HepG2 (cell line): ENCODE measurements around the gene LSMEM2. TPM values are rescaled to one million over a fixed set of nuclear protein-coding genes. Genes with fewer than 3 reads are reported as not detected.

Experiments used
- ATAC-seq: fragments of 200-7000 bp; cut with Tn5 transposase; 3 replicates; pipeline ENCODE4 v1.9.1; 2020; ENCODE audit warnings: mild to moderate bottlenecking, moderate library complexity
- BruUV-seq: library from RNA; stranded (reverse); fragments of 400-500 nt; replicated peaks from 2 replicates; lab custom pipeline; 2021; lab: Mats Ljungman, UMichigan
- CTCF ChIA-PET: fragments of 300-600 bp; formaldehyde crosslinking; extraction: SDS; loops from one replicate; lab custom pipeline; 2021; ENCODE audit warnings: low total read pairs, inconsistent platforms, low intra/inter-chr PET ratio; lab: Yijun Ruan, JAX
- POLR2A ChIA-PET: fragments of 350-600 bp; sonication (Branson Sonifier 250); formaldehyde crosslinking; loops from one replicate; lab custom pipeline; 2020; ENCODE audit warnings: antibody characterized with exemption, inconsistent platforms; lab: Yijun Ruan, JAX
- DNase-seq: peaks from one replicate; pipeline ENCODE4 v3.0.0-alpha.2; 2015; ENCODE audit warnings: low spot score
- FAIRE-seq: peaks from 3 replicates; lab custom pipeline; 2011; peaks lifted over from hg19 to GRCh38; lab: Jason Lieb, UNC
- H2AFZ ChIP-seq: one replicate; pipeline ENCODE4 v1.6.1; 2011; ENCODE audit warnings: low read length, inconsistent platforms
- H3K27ac ChIP-seq: fragments of 300-600 bp; 3 replicates; pipeline ENCODE4 v1.8.0; 2011; ENCODE audit warnings: mixed run types, mild to moderate bottlenecking, mixed read lengths, low read length, inconsistent platforms; ENCODE audit not compliant: insufficient read depth; ENCODE audit errors: extremely low read length
- H3K27me3 ChIP-seq, 2 experiments: fragments of 200-600 bp in 1 of 2; 2 replicates in 1 of 2; 3 replicates in 1 of 2; pipeline versions ENCODE4 v1.6.0 to v1.8.0; 2011; ENCODE audit warnings: low read length in 2 of 2, mild to moderate bottlenecking in 2 of 2, moderate library complexity in 2 of 2, inconsistent platforms in 1 of 2; ENCODE audit not compliant: insufficient read depth in 2 of 2, control insufficient read depth in 1 of 2
- H3K36me3 ChIP-seq, 2 experiments: fragments of 200-600 bp in 1 of 2; replicated peaks in 1 of 2; 2 replicates in 1 of 2; 3 replicates in 1 of 2; pipeline versions ENCODE4 v1.5.1 to v1.8.0; 2011; ENCODE audit warnings: low read length in 2 of 2, inconsistent platforms in 1 of 2; ENCODE audit not compliant: insufficient read depth in 2 of 2, control insufficient read depth in 1 of 2
- H3K4me1 ChIP-seq: 2 replicates; pipeline ENCODE4 v1.5.1; 2012; ENCODE audit warnings: low read length, inconsistent platforms; ENCODE audit not compliant: insufficient read depth
- H3K4me2 ChIP-seq: 2 replicates; pipeline ENCODE4 v1.6.0; 2011; ENCODE audit warnings: low read depth, low read length, inconsistent platforms
- H3K4me3 ChIP-seq, 3 experiments: fragments of 200-600 bp in 1 of 3; sonication (generic), shearing (Covaris generic) in 1 of 3; replicated peaks in 1 of 3; 2 replicates each; pipeline ENCODE4 v1.5.1; 2011 to 2016; ENCODE audit warnings: low read length in 3 of 3, inconsistent platforms in 2 of 3, low read depth in 2 of 3, mild to moderate bottlenecking in 2 of 3, control low read depth in 1 of 3, mixed read lengths in 1 of 3; ENCODE audit not compliant: insufficient read depth in 1 of 3
- H3K79me2 ChIP-seq: one replicate; pipeline ENCODE4 v1.6.1; 2011; ENCODE audit warnings: low read length, inconsistent platforms; ENCODE audit not compliant: insufficient read depth
- H3K9ac ChIP-seq: 2 replicates; pipeline ENCODE4 v1.6.0; 2011; ENCODE audit warnings: mild to moderate bottlenecking, low read depth, low read length, inconsistent platforms; ENCODE audit not compliant: insufficient read depth
- H3K9me3 ChIP-seq: 2 replicates; pipeline ENCODE4 v1.5.1; 2012; ENCODE audit warnings: mild to moderate bottlenecking, low read length
- H4K20me1 ChIP-seq: 2 replicates; pipeline ENCODE4 v1.6.0; 2011; ENCODE audit warnings: inconsistent platforms, mild to moderate bottlenecking, low read length, moderate library complexity; ENCODE audit not compliant: insufficient read depth
- CHD4 ChIP-seq: fragments of 200-600 bp; sonication (generic); IDR thresholded peaks from 2 replicates; pipeline ENCODE4 v1.7.0; 2017; ENCODE audit warnings: mild to moderate bottlenecking, low read length, borderline replicate concordance
- ELF1 ChIP-seq: sonication (generic); formaldehyde crosslinking; IDR thresholded peaks from 2 replicates; pipeline ENCODE4 v1.4.0; 2020; ENCODE audit warnings: missing genetic modification reagents
- HDAC2 ChIP-seq: sonication (generic); formaldehyde crosslinking; IDR thresholded peaks from 2 replicates; pipeline ENCODE4 v1.4.0; 2020; ENCODE audit warnings: missing genetic modification reagents
- HIVEP1 ChIP-seq: sonication (generic); formaldehyde crosslinking; IDR thresholded peaks from 2 replicates; pipeline ENCODE4 v1.4.0; 2020; ENCODE audit warnings: mild to moderate bottlenecking, missing genetic modification reagents
- IRF2 ChIP-seq: IDR thresholded peaks from 2 replicates; pipeline ENCODE4 v1.6.1; 2018; ENCODE audit warnings: missing genetic modification reagents, missing compliant biosample characterization
- MATR3 ChIP-seq: sonication (generic); formaldehyde crosslinking; IDR thresholded peaks from 2 replicates; pipeline ENCODE4 v1.4.0; 2020; ENCODE audit warnings: missing genetic modification reagents
- MZF1 ChIP-seq: sonication (generic); formaldehyde crosslinking; IDR thresholded peaks from 2 replicates; pipeline ENCODE4 v1.8.1; 2023; ENCODE audit warnings: mild to moderate bottlenecking, missing genetic modification reagents, borderline replicate concordance
- PHF5A ChIP-seq: IDR thresholded peaks from one replicate; pipeline ENCODE4 v1.6.1; 2018; ENCODE audit warnings: low read depth, missing genetic modification reagents; ENCODE audit not compliant: unreplicated experiment
- RAD21 ChIP-seq: fragments of 450-650 bp; formaldehyde crosslinking; IDR thresholded peaks from 2 replicates; pipeline ENCODE4 v1.5.0; 2020; ENCODE audit warnings: mild to moderate bottlenecking
- SMAD3 ChIP-seq: sonication (generic); formaldehyde crosslinking; IDR thresholded peaks from 2 replicates; pipeline ENCODE4 v1.4.0; 2020; ENCODE audit warnings: missing genetic modification reagents
- SMC3 ChIP-seq: IDR thresholded peaks from 2 replicates; pipeline ENCODE4 v1.6.1; 2011; ENCODE audit warnings: low read length, improper control_type of control experiment
- TAF1 ChIP-seq: sonication (generic); formaldehyde crosslinking; IDR thresholded peaks from 2 replicates; pipeline ENCODE4 v1.4.0; 2020; ENCODE audit warnings: missing genetic modification reagents
- TCF7 ChIP-seq: sonication (generic); IDR thresholded peaks from 2 replicates; pipeline ENCODE4 v1.6.1; 2016; ENCODE audit warnings: antibody characterized with exemption, low read depth
- ZBTB1 ChIP-seq: sonication (generic); formaldehyde crosslinking; IDR thresholded peaks from 2 replicates; pipeline ENCODE4 v1.4.0; 2020; ENCODE audit warnings: missing genetic modification reagents, borderline replicate concordance
- ZBTB8A ChIP-seq: sonication (generic); formaldehyde crosslinking; IDR thresholded peaks from 2 replicates; pipeline ENCODE4 v1.4.0; 2020; ENCODE audit warnings: mild to moderate bottlenecking, low read depth, missing genetic modification reagents, borderline replicate concordance
- ZFP90 ChIP-seq: sonication (generic); formaldehyde crosslinking; IDR thresholded peaks from 2 replicates; pipeline ENCODE4 v1.8.0; 2022; ENCODE audit warnings: missing genetic modification reagents, mild to moderate bottlenecking, inconsistent platforms, borderline replicate concordance
- ZNF253 ChIP-seq: sonication (generic); formaldehyde crosslinking; IDR thresholded peaks from 2 replicates; pipeline ENCODE4 v1.8.0; 2022; ENCODE audit warnings: mild to moderate bottlenecking, missing genetic modification reagents, borderline replicate concordance
- WGBS: methylation state at CpG from one replicate; pipeline ENCODE4 v1.1.6; 2017; ENCODE audit warnings: low lambda C conversion rate; 5-methylcytosine and 5-hydroxymethylcytosine counted together
- in situ Hi-C: cut with HindIII; loops from 2 replicates; pipeline ENCODE4 v1.10.0; 2017; ENCODE audit warnings: low pct_unique_long_range_greater_than_20kb; ENCODE audit not compliant: extremely low pct_ligation_motif_present
- intact Hi-C: fragments of 100-400 bp; cut with micrococcal nuclease; formaldehyde crosslinking; loops from one replicate; pipeline ENCODE4 v1.10.0; 2022; ENCODE audit not compliant: unreplicated experiment
- polyA plus RNA-seq, 8 experiments: library from polyadenylated mRNA; depleted of rRNA in 3 of 8; stranded (reverse) in 7 of 8; unstranded in 1 of 8; fragments of >200 nt; fragmentation: Illumina TruSeq in 4 of 8; extraction: Trizol in 4 of 8; gene quantifications; 2 replicates each; pipeline versions ENCODE4 v1.2.1 to v1.2.3, GENCODE V29; 2011 to 2016; ENCODE audit warnings: low read depth in 4 of 8, missing spikeins in 1 of 8, mixed read lengths in 1 of 8; ENCODE audit not compliant: insufficient read depth in 1 of 8
- total RNA-seq, 5 experiments: library from RNA; depleted of rRNA; stranded (reverse); fragments of >200 nt; fragmentation: Illumina TruSeq; extraction: Trizol; gene quantifications; 2 replicates each; pipeline ENCODE4 v1.2.3, GENCODE V29; 2016; ENCODE audit warnings: low read depth in 1 of 5
- TF ChIP-seq, protein P1 (sequence below), 2 experiments: sonication (generic) in 1 of 2; formaldehyde crosslinking in 1 of 2; IDR thresholded peaks; 2 replicates each; pipeline versions ENCODE4 v1.6.1 to v1.9.0; 2014 to 2022; ENCODE audit warnings: antibody characterized with exemption in 1 of 2, borderline replicate concordance in 1 of 2, inconsistent platforms in 1 of 2, low read depth in 1 of 2, missing genetic modification reagents in 1 of 2
- TF ChIP-seq, protein P2 (sequence below): sonication (generic); formaldehyde crosslinking; conservative IDR thresholded peaks from 2 replicates; pipeline ENCODE4 v1.8.0; 2022; ENCODE audit warnings: missing genetic modification reagents

The LSMEM2 gene
- total and polyA plus RNA-seq, 2 of the 13 experiments (the other 11 are each of a cell fraction or from before 2014, with no cell fraction given), result 0.07 to 0.41 TPM

DNA sequence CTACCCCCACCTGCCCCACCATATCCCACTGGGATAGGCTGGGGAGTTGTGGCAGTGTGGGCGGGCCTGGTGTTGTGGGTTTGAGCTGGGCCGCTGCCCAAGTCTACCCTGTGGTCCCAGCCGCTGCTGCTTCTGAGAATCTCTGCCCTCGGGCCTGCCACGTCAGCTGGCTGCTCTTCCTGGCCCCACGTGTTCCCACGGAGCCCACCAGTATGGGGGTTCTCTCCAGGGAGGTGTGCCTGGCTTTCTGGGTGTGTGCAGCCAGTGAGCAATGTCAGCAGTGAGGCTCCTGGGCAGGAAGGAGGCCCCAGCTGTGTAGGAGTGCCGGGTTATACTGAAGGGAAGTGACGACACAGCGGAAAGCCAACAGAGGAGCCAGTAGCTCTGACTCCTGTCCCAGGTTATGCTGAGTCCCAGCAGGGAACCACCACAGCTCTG is 32.4 kb upstream of the LSMEM2 start:
- peak overlapping the region in 1 of 3 experiments; percentile 67; a peak in 1 of 6 replicates for H3K4me3 ChIP-seq
- no TSS peak for BruUV-seq
- intact Hi-C loops (loop anchor here (1.0 kb wide), 1 partner anchor 19 kb away; no protein-coding TSS in a partner anchor), in situ Hi-C loops (no loop called here)
- no peak overlapping the region for H3K27ac ChIP-seq
- ATAC-seq (no peak; the same call in 1 of the 3 replicates), FAIRE-seq (no peak), DNase-seq (no peak)
- ChIA-PET CTCF (interaction anchor here (1.3 to 2.5 kb wide), 5 partner anchors 10 to 54 kb away, joined by 4 to 29 read pairs (median 7); no protein-coding TSS in a partner anchor), POLR2A (interaction anchor here (0.8 to 1.6 kb wide), 6 partner anchors 11 to 82 kb away, joined by 3 to 14 read pairs (median 4); partner anchors contain the start of genes GNAI2, IFRD2 and TUSC2)
- H3K79me2 ChIP-seq, result peaks cover 27% of the 10 kb centered on the region
- H3K36me3 ChIP-seq, result peaks cover 0 to 7% of the 10 kb centered on the region in 2 experiments; a peak in 2 of 5 replicates
- H3K27me3 ChIP-seq, result no peaks in the 10 kb centered on the region
- no peak overlapping the region for H2AFZ ChIP-seq
- H4K20me1 ChIP-seq, result no peaks in the 10 kb centered on the region
- no peaks in the 10 kb centered on the region for H3K9me3 ChIP-seq
- H3K4me2 ChIP-seq, result peak overlapping the region; percentile 71
- 62% methylated on average over 6 of the region's 10 CpGs for WGBS
- H3K9ac ChIP-seq, result 0 out of 2 replicates have a peak overlapping the region, but pooled peaks have one; percentile 53
- H3K4me1 ChIP-seq, result peaks cover 20% of the 10 kb centered on the region
- TF ChIP-seq IRF2 (CRISPR knock-in tag) (no peak), ZBTB8A (no peak), SMC3 (no peak), PHF5A (CRISPR knock-in tag) (no peak), TAF1 (no peak), HDAC2 (CRISPR knock-in tag) (no peak), TCF7 (no peak), ELF1 (no peak), ZFP90 (no peak), MATR3 (no peak), SMAD3 (CRISPR knock-in tag) (no peak), CHD4 (no peak), HIVEP1 (CRISPR knock-in tag) (no peak), RAD21 (CRISPR knock-in tag) (no peak), ZBTB1 (CRISPR knock-in tag) (no peak), MZF1 (no peak), ZNF253 (CRISPR knock-in tag) (no peak)
- TF ChIP-seq, protein P1, sequence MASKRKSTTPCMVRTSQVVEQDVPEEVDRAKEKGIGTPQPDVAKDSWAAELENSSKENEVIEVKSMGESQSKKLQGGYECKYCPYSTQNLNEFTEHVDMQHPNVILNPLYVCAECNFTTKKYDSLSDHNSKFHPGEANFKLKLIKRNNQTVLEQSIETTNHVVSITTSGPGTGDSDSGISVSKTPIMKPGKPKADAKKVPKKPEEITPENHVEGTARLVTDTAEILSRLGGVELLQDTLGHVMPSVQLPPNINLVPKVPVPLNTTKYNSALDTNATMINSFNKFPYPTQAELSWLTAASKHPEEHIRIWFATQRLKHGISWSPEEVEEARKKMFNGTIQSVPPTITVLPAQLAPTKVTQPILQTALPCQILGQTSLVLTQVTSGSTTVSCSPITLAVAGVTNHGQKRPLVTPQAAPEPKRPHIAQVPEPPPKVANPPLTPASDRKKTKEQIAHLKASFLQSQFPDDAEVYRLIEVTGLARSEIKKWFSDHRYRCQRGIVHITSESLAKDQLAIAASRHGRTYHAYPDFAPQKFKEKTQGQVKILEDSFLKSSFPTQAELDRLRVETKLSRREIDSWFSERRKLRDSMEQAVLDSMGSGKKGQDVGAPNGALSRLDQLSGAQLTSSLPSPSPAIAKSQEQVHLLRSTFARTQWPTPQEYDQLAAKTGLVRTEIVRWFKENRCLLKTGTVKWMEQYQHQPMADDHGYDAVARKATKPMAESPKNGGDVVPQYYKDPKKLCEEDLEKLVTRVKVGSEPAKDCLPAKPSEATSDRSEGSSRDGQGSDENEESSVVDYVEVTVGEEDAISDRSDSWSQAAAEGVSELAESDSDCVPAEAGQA (IDR thresholded peaks at IDR 0.05; ENCODE audit: low read depth), result no peak
- TF ChIP-seq, protein P1 (CRISPR knock-in tag; IDR thresholded peaks at IDR 0.05; ENCODE audit: borderline replicate concordance), result no peak
- TF ChIP-seq, protein P2, sequence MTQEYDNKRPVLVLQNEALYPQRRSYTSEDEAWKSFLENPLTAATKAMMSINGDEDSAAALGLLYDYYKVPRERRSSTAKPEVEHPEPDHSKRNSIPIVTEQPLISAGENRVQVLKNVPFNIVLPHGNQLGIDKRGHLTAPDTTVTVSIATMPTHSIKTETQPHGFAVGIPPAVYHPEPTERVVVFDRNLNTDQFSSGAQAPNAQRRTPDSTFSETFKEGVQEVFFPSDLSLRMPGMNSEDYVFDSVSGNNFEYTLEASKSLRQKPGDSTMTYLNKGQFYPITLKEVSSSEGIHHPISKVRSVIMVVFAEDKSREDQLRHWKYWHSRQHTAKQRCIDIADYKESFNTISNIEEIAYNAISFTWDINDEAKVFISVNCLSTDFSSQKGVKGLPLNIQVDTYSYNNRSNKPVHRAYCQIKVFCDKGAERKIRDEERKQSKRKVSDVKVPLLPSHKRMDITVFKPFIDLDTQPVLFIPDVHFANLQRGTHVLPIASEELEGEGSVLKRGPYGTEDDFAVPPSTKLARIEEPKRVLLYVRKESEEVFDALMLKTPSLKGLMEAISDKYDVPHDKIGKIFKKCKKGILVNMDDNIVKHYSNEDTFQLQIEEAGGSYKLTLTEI (CRISPR knock-in tag), result no peak
